GM19240 (cell line): ENCODE data around the gene SLC16A11.
A peak's percentile ranks its signal among the peaks of the same experiment; 100 is the strongest.

Experiments
- DNase-seq: peaks from one replicate; pipeline ENCODE4 v3.0.0; 2011; ENCODE audit warnings: low spot score; ENCODE audit not compliant: insufficient read length

SLC16A11 gene

GRCh38 chr17:7027335-7027734 is 16.6 kb downstream of the SLC16A11 start:
- DNase-seq, result no peak

- no peak for DNase-seq
Measured at GRCh38 chr17:7026471-7027115, 17.3 kb downstream of the SLC16A11 start.

GRCh38 chr17:7025245-7025644 is 18.6 kb downstream of the SLC16A11 start:
- no peak for DNase-seq

GRCh38 chr17:7024402-7024785 is 19.5 kb downstream of the SLC16A11 start:
- DNase-seq, result no peak

DNA sequence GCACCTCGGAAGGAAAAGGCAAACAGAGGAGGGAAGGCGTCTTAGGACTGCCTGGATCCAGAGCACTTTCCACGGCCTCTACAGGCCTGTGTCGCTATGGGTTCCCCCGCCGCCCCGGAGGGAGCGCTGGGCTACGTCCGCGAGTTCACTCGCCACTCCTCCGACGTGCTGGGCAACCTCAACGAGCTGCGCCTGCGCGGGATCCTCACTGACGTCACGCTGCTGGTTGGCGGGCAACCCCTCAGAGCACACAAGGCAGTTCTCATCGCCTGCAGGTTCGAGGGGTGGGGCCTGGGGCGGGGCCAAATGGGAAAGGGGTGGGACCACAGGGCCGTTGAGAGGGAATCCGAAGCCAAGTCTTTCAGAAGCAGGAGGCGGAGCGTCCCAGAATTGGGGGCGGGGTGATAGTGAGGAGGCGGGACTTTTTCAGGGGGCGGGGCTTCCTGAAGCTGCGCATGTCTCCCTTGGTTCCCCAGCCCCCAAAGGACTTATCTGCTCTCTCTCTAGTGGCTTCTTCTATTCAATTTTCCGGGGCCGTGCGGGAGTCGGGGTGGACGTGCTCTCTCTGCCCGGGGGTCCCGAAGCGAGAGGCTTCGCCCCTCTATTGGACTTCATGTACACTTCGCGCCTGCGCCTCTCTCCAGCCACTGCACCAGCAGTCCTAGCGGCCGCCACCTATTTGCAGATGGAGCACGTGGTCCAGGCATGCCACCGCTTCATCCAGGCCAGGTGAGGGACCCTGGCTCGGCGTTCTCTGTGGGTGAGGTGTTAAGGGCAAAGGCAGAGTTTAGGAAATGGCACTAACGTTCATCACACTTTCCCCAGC is 20.1 kb downstream of the SLC16A11 start:
- DNase-seq, result no peak

DNA sequence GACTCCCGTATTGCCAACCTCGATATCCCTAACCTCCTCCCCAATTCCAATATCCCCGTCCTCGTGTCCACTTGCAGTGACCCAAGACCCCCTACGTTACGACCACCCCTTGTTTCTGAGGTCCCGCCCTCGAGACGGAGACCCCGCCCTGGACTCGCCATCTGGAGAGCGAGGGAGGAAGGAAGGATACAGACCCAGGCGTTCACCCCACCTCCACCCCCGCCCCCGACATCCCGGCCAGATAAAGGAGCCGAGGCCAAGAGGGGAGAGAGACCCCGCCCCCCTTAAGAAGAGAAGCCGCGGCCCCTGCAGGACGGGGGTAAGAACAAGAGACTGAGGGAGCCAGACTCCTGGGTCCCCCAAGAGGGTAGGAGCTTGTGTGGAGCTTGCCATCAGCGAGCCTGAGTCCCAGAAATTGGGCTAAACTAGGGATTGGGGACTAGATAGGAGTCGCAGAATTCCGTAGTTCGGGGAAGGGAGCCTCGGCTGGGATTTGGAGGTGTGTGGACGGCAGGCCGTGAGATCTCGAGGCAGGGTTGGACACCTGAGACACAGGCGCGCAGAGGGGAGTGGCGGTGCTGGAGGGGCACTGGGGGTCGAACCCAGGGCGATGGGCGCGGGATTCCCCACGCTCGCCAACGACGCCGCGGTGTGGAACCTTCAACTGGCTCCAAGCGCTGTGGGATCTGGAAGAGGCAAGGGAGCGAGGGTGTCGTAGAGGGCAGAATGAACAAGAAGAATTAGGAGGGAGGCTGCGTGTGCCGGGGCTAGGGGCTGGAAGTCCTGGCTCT is 20.9 kb downstream of the SLC16A11 start, which contains the start of gene BCL6B:
Gene BCL6B (plus strand): TSS at position 270 of the 791 bp plus-strand sequence. CDS start 622 bp downstream, outside the sequence.
- no peak for DNase-seq

DNA sequence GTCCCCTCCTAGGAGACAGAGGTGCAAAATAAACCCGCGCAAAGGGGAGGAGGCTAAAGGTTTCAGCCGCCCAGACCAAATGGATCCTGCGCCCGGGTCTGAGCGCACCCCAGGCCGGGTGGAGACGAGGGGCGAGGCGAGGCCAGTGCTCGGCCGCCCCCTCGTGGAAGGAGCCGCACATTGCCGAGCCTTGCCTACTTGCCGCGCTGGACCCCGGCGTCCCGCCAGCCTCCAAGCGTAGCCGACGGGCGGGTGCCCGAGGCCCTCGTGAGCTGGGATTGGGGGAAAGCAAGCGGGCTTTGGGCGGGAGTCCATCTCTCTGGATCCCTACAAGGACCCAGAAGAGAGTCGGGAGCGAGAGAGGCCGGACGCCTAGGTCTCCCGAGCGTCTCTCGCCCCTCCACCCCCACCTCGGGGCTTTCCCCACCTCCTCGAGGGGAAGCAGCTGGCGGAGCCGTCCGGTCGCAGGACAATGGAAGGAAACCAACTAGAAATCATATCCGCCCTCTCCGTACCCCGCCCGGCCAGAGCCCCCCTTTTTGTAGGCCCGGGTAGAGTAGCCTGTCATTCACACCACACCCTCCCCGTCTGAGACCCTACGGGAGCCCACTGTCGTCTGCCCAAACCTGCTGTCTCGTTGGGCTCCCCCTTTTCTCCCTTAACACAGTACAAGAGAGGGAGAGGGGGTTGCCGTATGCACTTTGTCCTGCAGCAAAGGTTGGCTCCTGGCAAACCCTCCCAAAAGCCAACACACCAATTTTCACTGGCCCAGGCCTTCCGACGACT is 21.7 kb downstream of the SLC16A11 start:
- DNase-seq, result peak; percentile 69

DNA sequence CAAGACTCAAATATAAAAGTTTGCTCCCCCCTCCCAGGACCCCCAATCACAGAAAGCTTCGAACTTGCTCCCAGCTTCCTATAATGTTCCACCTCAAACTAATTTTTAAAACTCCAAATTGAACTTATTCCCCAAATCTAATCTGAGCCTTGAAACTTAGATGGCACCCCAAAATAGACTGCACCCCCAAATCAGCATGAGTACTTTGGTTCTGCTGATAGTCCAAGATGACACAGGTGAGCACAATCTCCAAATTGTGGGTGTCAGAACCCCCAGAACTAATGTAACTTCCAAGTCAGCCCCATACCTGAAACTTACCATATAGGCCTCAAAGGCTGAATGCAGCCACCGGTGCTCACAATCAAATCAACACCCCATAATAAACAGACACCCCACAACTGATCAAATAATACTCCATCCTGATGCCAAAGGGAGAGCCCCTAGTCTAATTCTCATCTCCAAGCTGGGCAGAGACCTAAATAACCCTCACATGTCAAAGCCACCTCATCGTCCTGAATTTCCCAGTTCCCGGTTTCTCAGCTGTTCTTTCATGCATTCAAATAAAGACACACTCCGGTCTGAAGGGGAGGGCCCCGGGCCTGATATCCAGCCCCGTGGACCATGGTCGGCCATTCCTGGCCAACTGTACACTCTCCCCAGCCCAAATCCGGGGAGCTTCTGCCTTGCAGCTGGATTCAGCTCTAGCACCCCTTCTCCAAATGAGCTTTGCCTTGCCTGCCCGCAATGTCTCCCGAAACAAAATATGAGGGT is 22.8 kb downstream of the SLC16A11 start:
- no peak for DNase-seq

DNA sequence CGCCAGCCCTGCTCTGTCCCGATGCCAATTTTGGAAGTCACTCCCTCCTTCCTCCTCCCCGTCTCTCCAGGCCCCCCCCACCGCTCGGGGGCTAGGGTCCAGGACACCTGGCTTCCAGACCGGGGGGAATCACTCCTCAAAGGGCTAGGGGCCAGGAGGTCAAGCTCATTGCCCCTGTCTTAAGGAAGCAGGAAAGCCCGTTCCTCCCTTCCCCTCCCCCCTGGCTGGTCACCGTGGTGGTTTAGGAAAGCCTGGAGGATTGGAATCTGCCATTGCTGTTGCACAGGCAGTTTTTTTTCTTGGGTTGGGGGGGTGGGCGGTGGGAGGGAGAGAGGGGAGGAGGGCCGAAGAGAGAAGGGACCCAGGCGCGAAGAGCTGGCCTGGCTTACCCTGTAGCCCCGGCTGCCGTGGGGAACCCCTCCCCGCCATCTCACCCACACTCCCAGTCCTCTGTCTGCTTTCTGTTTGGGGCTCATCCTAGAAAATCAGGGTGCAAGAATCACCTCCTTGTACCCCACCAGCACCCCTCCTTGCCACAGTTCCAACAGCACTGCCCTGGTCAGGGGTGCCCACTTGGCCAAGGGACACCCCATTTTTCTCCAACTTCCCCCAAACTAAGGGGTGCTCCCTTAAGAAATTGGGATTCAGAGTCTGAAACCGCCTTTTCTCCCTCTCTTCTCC is 23.9 kb downstream of the SLC16A11 start:
- no peak for DNase-seq

DNA sequence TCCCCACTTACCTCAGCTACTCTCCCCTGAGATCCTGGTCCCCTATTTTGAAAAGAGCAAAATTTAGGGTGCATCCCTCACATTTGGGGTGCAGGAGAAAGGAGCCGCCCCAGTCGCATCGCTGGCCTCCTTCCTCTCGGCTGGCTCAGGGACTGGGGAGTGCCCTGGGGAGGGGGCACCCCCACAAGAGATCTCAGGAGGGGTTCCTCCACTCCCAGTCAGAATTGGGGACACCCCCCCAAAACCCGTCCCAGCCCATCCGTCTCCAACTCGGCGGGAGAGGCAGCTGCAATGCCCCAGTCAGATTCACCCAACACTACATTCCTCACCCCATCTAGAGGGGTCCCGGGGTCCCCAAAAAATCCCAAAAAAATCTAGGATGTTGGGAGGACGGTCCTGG is 24.5 kb downstream of the SLC16A11 start:
- no peak for DNase-seq

- DNase-seq, result no peak
Measured at GRCh38 chr17:7018331-7018964, 25.4 kb downstream of the SLC16A11 start.

GRCh38 chr17:7017827-7018200 is 26.1 kb downstream of the SLC16A11 start:
- DNase-seq, result no peak

DNA sequence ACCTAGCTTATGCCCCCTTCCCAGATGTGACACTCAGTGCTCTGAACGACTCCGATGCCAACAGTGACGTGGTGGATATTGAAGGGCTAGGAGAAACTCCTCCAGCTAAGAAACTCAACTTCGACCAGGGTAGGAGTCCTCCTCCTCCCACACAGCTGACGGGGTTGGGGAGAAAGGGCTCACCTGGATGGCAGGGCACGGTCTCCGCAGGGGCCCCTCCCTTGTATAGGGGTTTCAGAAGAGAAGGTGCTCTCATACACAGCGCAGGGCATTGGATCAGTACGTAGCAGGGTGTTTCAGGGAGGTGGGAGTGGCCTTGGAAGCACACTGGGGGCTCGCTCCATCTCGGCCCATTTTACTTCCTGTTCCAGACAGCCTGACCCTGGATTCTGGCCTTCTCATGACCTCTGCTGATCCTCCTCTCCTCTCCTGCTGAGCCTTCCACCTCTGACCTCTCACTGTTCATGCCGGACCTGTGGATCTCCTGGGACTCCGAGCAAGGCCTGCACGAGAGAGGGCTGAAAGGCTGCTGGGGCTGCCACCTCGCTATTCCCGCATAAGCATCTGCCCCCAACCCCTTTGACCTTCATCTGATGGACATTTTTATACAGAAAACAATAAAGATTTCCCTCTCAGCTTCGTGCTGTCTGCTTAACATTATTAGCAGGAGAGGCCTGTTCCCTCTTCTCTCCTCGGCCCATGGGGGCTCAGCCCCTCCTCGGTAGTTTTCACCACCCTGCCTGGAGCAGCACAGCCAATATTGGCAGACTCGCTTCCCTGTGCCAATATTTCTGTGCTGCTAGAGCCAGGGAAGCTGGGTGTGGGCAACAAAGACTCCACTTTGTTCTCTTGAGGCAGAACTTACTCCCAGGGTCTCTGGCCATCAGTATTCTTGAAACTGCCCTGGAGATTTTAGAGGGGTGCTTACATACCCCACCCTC is 26.7 kb downstream of the SLC16A11 start:
- no peak for DNase-seq

DNA sequence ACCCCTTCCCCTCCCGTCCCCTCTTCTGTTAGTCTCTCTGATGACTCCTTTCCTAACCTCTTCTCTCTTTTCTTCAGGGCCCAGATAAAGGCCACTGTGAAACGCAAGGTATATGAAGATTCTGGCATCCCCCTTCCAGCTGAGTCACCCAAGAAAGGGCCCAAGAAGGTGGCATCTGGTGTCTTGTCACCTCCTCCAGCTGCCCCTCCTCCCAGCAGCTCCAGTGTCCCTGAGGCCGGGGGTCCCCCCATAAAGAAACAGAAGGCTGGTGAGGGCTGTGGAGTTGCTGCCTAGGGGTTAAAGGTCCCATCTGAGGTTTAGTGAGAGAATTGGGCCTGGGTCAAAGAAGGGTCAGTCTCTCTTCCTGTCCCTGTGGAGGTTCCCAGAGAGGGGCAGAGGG is 27.5 kb downstream of the SLC16A11 start:
- DNase-seq, result no peak

- DNase-seq, result peak; percentile 29
Measured at GRCh38 chr17:7014995-7015958, 28.6 kb downstream of the SLC16A11 start.

- peak; percentile 69 for DNase-seq
Measured at GRCh38 chr17:7014261-7014994, 29.5 kb downstream of the SLC16A11 start.

DNA sequence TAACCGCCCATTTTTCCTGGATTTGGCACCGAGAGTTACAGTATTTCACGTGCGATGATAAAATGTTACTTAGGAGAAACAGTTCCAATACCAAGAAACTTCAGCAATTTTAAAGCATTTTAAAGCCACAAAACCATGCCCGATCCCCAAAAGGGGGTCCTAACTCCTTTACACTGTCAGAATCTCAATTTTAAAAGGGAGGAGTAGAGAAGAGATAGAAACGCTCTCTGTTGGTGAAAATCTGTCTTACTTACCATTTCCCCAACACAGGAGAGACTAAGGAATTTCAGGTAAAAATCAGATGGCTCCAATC is 32.0 kb downstream of the SLC16A11 start:
- DNase-seq, result no peak
